Measurements from ENCODE around the gene PBX1.

- TF ChIP-seq EZH2 (IDR thresholded peaks at IDR 0.05; ENCODE audit: borderline replicate concordance, control insufficient read depth, low read depth, low read length) (no peak), KDM1A (IDR thresholded peaks at IDR 0.05; ENCODE audit: borderline replicate concordance) (no peak), POLR2AphosphoS5 (IDR thresholded peaks at IDR 0.05; ENCODE audit: low read length) (no peak), CBX5 (IDR thresholded peaks at IDR 0.05; ENCODE audit: low read depth) (no peak)
Observed at GRCh38 chr1:164784960-164785359, 226.0 kb downstream of the PBX1 start.
